HG02571 (cell line): ENCODE data around the gene SYTL3.
A peak's percentile ranks its signal among the peaks of the same experiment; 100 is the strongest.
"Not testable (repeated sequence)": the region's sequence is repeated elsewhere in the genome, so short reads cannot be mapped to it uniquely, and the experiment has no call there.

ENCODE experiments used
- ATAC-seq: cut with Tn5 transposase; IDR thresholded peaks from one replicate; pipeline ENCODE4 v1.9.1; 2021; ENCODE audit warnings: mild to moderate bottlenecking, moderate library complexity; ENCODE audit not compliant: unreplicated experiment

Gene SYTL3

DNA sequence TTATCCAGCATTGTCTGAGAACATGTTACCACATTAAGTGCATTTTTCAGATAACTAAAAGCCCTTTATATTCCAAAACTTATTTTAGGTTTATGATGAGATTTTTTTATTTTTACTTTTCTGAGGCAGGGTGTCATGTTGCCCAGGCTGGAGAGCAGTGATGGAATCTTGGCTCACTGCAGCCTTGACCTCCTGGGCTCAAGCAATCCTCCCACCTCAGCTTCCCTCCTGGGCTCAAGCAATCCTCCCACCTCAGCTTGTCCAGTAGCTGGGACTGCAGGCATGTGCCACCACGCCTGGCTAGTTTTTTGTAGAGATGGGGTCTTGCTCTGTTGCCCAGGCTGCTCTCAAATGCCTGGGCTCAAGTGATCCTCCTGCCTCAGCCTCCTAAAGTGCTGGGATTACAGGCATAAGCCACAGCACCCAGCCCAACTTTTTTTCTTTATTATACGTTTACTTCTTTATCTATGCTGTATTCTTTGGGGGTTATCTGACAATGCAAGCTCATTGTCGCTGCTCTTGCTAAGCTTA lies 11.5 kb upstream of the SYTL3 start:
- ATAC-seq, result no peak

DNA sequence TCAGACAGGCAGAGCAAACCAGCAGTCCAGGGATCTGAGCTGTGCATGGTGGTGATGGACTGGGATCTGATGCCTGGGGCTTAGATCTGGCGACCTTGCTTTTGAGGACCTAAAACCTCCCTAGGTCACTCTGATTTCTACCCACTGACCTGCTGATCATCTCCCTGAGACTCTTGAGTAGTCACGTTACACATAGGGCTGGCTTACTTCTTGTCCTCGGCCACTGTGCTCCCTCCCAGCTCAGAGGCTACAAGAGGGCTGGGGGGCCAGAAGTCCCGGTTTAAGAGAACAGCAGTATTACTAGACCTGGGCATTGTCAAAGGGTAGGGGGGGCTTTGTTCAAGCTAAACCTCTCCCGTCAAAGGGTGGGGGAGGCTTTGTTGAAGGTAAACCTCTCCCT lies 10.8 kb upstream of the SYTL3 start:
- ATAC-seq, result no peak

DNA sequence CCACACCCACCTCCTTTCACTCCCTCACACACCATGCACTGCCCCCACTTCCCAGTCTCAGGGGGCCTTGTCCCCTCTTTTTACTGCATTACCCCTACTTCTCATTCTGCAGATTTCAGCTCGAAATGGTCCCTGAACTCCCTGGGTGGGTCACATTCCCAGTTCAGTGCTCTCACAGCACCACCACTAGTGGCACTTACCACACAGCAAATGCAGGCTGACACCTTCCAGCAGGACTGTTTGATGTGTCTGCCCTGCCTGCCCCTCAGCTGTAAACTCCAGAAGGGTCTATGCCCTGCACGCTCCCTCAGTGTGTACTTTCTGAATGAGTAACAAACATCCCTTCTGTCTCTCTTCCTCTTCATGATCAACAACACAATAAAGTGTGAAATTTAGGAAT lies 9.3 kb upstream of the SYTL3 start:
- no peak for ATAC-seq

DNA sequence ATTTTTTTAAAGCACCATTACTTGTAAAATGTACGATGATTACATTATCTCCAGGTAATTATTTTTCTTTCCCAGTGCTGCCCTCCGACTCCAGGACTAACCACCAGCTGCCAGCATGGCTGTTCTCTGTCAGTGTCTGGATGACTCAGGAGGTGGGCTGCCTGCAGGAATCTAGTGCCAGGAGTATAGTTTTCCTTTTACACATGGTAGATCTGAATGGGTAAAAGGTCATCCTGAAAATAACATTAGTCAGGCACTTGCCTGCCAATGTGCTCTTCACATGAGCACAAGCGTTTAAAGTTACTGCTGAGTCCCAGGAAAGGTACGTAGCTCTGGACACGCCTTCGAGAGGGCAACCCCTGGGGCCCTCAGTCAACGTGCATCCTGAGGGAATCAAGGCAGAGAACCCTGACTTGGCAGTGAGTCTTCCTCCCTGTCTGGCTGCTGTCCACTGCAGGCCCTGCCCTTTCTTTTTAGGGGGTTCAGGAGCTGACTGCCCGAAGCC lies 7.7 kb upstream of the SYTL3 start:
- no peak for ATAC-seq

DNA sequence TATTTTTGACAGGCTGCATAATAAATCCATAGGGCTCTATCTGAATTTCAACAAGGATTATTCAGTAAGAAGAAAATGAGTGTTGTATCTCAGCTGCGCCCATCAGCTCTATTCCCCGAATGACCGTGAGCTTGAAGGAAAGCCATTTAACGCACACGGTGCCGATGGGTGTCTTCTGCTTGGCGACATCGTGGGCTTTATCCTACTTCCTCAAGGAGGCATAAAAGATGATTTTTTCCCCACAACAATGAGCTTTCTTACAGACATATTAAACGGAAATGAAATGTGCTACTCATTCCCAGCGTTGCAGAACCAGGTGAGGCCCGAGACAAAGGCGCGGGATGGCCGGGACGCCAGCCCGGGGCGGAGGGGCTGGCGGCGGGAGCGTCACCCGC lies 6.0 kb upstream of the SYTL3 start:
- ATAC-seq, result no peak

DNA sequence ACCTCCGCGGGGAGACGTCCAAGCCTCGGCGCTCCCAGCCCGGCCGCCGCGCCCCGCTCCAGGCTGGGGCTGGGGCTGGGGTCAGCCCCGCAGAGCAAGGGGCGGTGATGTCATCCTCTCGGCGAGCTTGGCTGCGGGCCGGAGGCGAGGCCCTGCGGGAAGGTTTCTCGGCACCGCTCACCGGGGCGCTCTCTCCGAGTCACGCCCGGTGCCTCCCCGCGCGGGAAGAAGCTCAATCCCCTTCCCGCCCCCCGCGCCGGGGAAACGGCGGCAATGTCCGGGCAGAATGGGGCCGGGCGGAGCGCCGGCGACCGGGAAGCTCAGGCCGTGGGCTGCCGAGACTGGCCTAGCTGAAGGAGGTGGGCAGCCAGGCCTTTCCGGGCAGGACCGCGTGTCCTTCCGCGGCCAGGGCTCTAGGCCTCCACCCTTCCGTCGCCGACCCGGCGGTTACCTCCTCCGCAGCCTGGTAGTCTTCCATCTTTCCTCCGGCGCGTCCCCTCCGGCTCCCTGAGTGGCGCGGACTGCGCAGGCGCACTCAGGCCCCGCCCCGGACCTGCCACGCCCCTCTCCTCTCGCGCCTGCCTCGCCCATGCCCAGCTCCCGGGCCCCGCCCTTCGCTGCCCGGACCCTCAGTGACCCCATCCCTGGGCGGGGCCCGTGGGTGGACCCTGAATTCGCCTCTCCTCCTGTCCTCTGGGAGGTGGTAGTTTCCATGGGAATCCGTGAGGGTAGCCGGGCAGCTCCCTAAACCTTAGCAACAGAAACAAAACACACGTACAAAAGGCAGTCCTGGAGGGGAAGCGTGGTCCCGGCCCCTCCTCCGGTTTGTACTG lies 5.4 kb upstream of the SYTL3 start, which contains the start of gene DYNLT1:
Gene DYNLT1, minus strand, starts transcription at position 513 of the 833 bp plus-strand sequence. Its CDS starts 35 bp downstream, at position 478.
- ATAC-seq, result peak; percentile 57

DNA sequence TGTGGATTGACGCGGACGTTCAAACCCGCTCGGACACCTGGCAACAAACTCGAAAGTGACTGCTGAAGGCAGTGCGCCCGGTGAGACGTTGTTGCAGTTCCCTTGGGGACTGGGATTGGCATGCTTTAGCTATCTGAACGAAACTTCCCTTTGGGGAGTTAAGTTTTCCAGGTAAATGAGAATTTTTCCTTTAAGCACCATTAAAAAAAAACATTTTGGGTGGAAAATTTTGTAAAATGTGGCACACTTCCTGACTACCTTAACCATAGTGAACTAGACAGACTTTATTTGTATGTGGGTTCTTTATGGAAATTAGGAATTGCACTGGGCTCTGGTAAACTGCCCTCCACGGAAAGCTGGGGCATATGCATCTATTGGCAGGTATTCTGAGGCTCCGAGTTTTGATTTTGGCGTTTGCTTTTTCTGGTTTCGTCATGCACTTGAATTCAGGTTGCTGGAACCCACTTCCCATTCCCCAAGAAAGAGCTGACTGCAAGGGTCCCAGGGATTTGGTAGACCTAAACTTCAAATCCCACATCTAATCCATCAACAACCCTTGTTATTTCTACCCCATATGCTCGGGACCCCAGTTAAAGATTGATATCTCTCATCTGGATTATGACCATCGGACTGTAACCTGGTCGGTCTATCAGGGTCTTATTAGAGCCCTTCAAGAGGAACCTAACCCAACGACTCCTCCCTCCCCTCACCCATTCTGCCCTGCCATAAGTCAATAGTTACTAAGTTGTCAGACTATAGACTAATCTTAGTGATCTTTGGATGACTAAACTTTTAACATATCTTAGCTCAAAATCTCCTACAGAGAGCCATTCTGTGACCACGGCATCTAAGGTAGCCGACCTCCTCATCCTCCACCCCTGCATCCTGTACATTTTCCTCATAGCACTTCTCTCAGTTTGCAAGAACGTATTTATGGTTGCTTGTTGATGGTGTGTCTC lies 4.5 kb upstream of the SYTL3 start:
- no peak for ATAC-seq

DNA sequence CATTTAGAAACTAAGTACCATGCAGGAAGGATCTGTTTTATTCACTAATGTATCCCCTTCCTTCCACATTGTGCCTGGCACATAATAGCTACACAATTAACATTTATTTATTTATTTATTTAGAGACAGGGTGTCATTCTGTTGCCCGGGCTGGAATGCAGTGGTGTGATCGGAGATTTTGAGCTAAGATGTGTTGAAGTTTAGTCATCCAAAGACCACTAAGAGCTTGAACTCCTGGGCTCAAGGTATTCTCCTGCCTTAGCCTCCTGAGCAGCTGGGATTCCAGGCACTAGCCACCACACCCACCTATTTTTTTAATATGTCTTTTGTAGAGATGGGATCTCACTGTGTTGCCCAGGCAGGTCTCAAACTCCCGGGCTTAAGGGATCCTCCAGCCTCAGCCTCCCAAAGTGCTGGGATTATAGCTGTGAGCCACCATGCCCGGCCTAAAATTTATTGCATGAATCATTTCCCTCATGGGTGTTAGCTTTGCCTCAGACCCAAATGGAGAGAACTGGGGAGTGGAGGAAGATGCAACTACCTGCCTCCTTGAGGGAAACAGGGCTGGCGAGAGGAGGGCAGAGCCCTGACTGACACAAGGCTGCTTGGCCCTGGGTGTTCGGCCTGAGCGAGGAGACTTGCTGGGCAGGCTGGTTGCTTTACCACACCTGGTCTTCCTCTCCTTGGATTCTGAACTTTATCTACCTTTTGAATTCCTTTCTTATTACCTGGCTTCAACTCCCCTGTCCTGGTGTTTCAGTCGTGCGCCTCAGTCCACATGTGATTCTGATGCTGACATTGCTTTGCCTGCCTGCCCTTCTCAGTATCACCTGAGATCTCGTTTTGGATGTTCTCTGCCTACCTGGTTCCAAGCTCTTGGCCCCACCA lies 3.6 kb upstream of the SYTL3 start:
- ATAC-seq, result no peak

DNA sequence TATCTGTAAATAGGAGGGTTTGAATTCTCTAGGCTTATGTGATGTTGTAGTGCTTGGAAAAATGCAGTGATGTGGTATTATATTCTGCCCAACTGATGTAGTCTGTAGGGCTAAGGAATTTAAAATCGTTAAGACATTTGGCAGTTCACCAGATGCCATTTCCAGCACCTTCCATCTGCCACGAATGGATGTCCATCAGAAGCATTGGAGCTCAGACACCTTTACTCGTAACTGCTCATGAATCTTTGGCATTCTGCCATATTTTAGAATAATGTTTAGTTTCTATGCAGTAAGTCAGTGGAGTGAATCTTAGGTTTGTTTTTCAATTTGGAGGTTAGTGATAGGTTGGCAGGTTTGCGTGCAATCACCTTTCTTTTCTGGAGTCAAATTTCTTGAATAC lies 2.4 kb upstream of the SYTL3 start:
- no peak for ATAC-seq

DNA sequence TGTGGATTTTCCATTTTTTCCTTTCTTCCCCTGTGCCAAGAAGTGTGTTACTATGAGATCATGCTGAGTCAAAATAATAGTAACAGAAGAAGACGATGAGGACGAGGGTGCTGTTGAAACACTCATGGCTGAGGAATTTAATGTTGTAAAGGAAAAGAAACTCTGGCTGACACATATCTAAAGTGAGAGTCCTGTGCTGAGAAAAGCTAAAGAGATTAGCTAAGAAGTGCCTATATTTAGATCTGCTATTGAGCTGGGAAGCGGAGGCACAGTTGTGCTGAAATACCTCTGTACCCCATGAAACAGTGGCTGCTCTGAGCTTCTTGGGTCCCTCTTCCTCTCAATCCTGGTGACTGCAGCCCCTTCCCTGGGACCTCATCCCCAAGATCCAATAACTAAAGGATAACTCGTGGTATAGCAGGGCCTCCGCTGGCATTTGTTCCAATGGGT lies 1.1 kb upstream of the SYTL3 start:
- ATAC-seq, result peak; percentile 26

DNA sequence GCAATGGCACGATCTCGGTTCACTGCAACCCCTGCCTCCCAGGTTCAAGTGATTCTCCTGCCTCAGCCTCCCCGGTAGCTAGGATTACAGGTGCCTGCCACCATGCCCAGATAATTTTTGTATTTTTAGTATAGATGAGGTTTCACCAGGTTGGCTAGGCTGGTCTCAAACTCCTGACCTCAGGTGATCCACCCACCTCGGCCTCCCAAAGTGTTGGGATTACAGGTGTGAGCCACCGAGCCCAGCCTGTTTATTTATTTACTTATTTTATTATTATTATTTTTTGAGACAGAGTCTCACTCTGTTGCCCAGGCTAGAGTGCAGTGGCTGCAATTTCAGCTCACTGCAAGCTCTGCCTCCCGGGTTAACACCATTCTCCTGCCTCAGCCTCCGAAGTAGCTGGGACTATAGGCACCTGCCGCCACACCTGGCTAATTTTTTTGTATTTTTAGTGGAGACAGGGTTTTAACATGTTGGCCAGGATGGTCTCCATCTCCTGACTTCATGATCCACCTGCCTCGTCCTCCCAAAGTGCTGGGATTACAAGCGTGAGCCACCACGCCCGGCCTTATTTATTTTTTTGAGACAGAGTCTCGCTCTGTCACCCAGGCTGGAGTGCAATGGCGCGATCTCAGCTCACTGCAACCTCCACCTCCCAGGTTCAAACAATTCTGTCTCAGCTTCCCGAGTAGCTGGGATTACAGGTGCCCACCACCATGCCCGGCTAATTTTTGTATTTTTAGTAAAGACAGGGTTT lies 2.3 kb downstream of the SYTL3 start:
- not testable (repeated sequence) for ATAC-seq

DNA sequence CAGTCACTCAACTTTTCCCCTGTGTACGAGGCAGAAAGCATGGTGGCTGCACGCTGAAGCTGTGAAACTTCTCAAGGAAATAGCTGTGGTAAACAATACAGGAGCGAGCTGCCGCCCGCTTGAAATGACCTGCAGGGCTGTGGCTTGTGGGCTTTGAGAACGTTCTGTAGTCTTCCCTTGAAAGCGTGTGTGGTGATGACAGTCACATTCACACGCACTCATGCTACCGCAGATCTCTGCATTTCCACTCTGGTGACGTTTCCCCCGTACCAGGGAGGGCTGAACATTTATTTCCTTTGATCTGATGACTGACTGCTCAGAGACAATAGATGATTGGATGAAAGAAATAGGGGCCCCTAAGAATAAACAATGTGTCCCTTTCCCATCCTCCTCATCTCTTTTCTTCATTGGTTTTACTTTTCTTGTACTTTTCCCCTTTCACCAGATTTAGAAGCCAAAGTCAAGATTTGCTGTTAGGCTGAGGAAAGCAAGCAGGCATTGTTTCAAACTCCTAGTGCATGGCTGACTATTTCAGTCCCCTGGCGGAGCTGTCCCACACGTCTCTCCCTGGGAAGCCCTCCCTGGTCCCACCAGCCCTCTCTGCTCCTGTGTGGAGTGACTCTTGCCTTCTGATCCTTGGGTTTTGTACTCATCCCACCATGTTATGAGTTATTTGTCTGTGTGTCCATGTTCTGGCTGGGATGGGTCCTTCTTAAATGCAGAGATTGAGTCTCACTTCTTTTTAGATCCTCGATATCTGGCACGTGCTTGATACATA lies 3.9 kb downstream of the SYTL3 start:
- ATAC-seq, result peak; percentile 35

DNA sequence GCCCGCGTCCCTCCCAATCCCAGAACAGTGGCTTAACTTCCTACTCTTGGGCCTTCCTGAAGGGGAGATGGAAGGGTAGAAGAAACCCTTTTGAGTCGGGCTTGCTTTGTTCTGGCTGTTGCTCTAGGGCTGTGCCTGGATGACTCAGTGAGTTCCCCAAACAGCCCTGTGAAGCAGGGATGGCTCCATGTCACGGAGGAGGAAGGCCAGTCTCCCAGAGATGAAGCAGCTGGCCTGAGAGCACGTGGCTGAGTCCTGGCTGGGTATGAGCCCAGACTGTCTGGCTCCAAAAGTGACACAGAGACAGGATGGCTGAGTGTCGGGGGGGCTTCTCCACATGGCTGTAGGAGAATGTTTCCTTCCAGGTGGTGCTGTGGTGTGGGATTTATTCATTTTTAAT lies 4.6 kb downstream of the SYTL3 start:
- no peak for ATAC-seq

DNA sequence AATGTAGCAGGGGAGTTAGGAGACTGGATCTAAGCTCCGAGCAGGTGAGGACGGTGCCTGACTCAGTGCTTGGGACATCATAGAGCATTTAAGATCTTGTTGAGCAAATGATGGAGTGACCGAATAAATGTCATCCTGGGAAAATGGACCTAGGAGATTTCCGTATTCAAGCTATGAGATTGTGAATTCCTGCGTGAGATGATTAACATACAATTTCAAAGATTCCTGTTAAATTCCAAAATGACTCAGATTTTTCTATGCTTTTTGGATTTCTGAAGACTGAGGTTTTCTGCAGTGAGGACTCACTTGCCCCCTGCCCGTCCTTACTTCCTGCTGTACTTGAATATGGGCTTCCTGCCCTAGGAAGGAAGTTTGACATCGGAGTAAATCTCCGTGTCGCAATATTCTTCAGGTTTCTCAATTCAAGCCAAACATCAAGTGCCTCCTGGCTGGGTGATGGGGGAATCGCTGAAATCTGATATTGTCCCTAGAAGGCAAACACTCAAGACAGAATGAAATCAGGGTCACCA lies 5.2 kb downstream of the SYTL3 start:
- no peak for ATAC-seq

DNA sequence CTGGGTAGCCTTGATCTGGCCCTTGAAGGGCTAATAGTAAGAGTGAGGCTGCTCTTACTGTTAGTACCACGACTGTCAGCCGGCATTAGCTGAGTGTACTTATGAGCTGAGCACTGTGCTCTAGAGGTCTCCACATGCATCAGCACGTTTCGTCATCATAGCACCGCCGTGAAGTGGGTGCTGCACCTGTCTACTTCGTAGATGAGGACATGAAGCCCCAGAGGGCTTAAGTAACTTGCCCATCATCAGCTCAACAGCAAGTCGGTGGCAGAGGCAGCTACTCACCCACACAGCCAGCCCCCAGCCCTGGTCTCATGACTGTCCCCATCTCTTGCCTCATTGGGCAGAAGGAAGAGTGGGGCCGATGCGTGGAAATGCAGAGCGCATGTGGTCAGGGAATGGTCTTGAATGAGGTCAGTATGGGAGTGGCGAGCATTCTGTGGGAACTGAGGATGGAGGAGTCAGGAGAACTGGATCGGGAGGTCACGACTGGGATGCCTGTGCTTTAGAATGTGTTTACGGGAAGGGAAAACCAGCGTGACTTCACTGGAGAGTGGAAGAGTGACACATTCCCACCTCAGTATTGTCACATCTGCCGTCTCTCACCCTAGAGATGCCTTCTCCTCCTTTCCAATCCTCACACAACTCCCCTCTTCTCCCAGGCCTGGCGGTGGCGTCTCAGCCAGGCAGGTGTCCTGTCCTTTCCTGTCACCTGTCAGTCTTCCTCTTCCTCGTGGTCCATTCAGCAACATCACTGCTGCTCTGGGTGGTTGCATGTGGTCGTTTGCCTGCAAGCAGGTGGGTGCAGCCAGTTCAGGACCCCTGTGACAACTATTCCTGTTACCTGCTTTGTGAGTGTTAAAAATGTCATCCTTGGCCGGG lies 6.0 kb downstream of the SYTL3 start:
- ATAC-seq, result no peak

DNA sequence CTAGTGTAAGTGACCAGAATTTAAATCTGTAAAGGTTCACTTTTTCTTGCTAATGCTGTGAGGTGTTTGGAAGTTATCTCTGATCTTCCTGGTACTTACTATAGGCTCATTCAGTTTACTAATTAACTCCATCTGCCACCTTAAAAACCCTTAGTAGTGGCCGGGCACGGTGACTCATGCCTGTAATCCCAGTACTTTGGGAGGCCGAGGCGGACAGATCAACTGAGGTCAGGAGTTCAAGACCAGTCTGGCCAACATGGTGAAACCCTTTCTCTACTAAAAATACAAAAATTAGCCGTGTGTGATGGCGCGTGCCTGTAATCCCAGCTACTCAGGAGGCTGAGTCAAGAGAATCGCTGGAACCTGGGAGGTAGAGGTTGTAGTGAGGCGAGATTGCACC lies 7.1 kb downstream of the SYTL3 start:
- not testable (repeated sequence) for ATAC-seq

DNA sequence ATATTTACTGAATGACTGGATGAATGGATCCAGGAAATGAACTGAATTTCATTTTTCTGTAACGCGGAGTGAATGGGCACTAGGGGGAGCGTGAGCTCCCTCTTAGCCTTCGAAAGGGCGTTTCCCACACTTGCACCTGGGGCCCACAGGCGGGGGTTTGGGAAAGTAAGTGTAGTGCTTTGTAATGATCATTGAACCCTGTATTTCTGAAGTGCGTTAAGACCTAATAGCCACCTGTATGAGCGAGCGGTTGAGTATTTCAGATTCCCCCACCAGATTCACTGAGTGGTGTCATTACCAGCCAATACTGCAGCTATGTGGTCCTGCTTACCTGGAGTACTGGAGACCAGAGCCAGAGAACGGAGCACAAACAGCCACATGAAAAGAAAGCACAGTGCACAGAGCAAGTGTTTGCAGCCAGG lies 10.5 kb downstream of the SYTL3 start:
- no peak for ATAC-seq
